H1 (cell line): ENCODE results near the gene FMR1. TPM values are rescaled to one million over a fixed set of nuclear protein-coding genes. Genes with fewer than 3 reads are reported as not detected.

Experiments used
- CTCF ChIA-PET: fragments of 300-600 bp; sonication (Branson Sonifier 250); formaldehyde crosslinking; loops from one replicate; lab custom pipeline; 2021; ENCODE audit not compliant: partially characterized antibody; lab: Charles Lee
- POLR2A ChIA-PET: fragments of 300-600 bp; sonication (Branson Sonifier 250); formaldehyde crosslinking; loops from one replicate; lab custom pipeline; 2021; ENCODE audit warnings: inconsistent platforms; ENCODE audit not compliant: partially characterized antibody; lab: Charles Lee
- DNase-seq, 2 experiments: peaks; one replicate each; pipeline versions ENCODE4 v3.0.0 to v3.0.0-alpha.2; 2010 to 2022; ENCODE audit warnings: low spot score in 2 of 2, low read depth in 1 of 2, mixed read lengths in 1 of 2
- FAIRE-seq: peaks from 2 replicates; lab custom pipeline; 2011; peaks lifted over from hg19 to GRCh38; lab: Jason Lieb, UNC
- H2AFZ ChIP-seq: 2 replicates; pipeline ENCODE4 v1.8.1; 2012; ENCODE audit warnings: low read length, inconsistent platforms
- H2AK5ac ChIP-seq: 2 replicates; pipeline ENCODE4 v1.6.1; 2013; ENCODE audit warnings: low read depth, low read length
- H2BK120ac ChIP-seq: replicated peaks from 2 replicates; pipeline ENCODE3; 2013; ENCODE audit warnings: low read depth, low read length, inconsistent platforms
- H2BK12ac ChIP-seq: 2 replicates; pipeline ENCODE4 v1.6.1; 2013; ENCODE audit warnings: low read depth, low read length
- H2BK15ac ChIP-seq: 2 replicates; pipeline ENCODE4 v1.6.1; 2013; ENCODE audit warnings: low read length
- H2BK20ac ChIP-seq: 2 replicates; pipeline ENCODE4 v1.6.1; 2013; ENCODE audit warnings: low read length
- H2BK5ac ChIP-seq: 2 replicates; pipeline ENCODE4 v1.6.1; 2013; ENCODE audit warnings: low read depth, low read length
- H3K14ac ChIP-seq: 2 replicates; pipeline ENCODE4 v1.6.1; 2013; ENCODE audit warnings: inconsistent platforms; ENCODE audit not compliant: insufficient read length
- H3K18ac ChIP-seq: 2 replicates; pipeline ENCODE4 v1.6.1; 2013; ENCODE audit warnings: low read length; ENCODE audit errors: extremely low read depth
- H3K23ac ChIP-seq: 2 replicates; pipeline ENCODE4 v1.6.1; 2013; ENCODE audit warnings: inconsistent platforms; ENCODE audit not compliant: insufficient read length
- H3K23me2 ChIP-seq: 2 replicates; pipeline ENCODE4 v1.6.1; 2013; ENCODE audit warnings: low read depth, low read length
- H3K27ac ChIP-seq: 2 replicates; pipeline ENCODE4 v1.6.1; 2011; ENCODE audit warnings: low read depth, low read length, inconsistent platforms
- H3K27me3 ChIP-seq, 4 experiments: replicated peaks in 1 of 4; 1 replicate in 1 of 4; 2 replicates in 3 of 4; pipeline versions ENCODE4 v1.6.1 to v1.8.1; 2011 to 2013; ENCODE audit warnings: low read length in 3 of 4, mild to moderate bottlenecking in 3 of 4, inconsistent platforms in 2 of 4, mixed read lengths in 2 of 4, moderate library complexity in 1 of 4; ENCODE audit not compliant: control insufficient read depth in 3 of 4, insufficient read depth in 3 of 4; ENCODE audit errors: extremely low read depth in 1 of 4
- H3K36me3 ChIP-seq, 4 experiments: 2 replicates each; pipeline versions ENCODE4 v1.6.1 to v1.8.1; 2011 to 2013; ENCODE audit warnings: mild to moderate bottlenecking in 4 of 4, low read length in 3 of 4, moderate library complexity in 2 of 4, control low read depth in 1 of 4, inconsistent platforms in 1 of 4; ENCODE audit not compliant: insufficient read depth in 4 of 4, control insufficient read depth in 2 of 4
- H3K4ac ChIP-seq: replicated peaks from 2 replicates; pipeline ENCODE3; 2013; ENCODE audit warnings: low read length, low read depth, mixed read lengths, inconsistent platforms; ENCODE audit not compliant: insufficient read length
- H3K4me1 ChIP-seq, 4 experiments: replicated peaks in 1 of 4; 1 replicate in 1 of 4; 2 replicates in 3 of 4; pipeline versions ENCODE4 v1.6.1 to v1.8.1; 2011 to 2013; ENCODE audit warnings: low read length in 3 of 4, inconsistent platforms in 2 of 4, mixed read lengths in 1 of 4; ENCODE audit not compliant: insufficient read depth in 4 of 4, control insufficient read depth in 3 of 4
- H3K4me2 ChIP-seq, 2 experiments: 2 replicates each; pipeline versions ENCODE4 v1.6.1 to v1.8.1; 2011 to 2013; ENCODE audit warnings: low read depth in 2 of 2, low read length in 2 of 2, control low read depth in 1 of 2, inconsistent platforms in 1 of 2, mild to moderate bottlenecking in 1 of 2; ENCODE audit not compliant: insufficient read depth in 1 of 2
- H3K4me3 ChIP-seq, 4 experiments: fragments of 200-600, 300-600 bp in 1 of 4; sonication (generic), shearing (Covaris generic), sonication (Bioruptor Twin) in 1 of 4; 2 replicates each; pipeline versions ENCODE4 v1.5.1 to v1.8.1; 2011 to 2016; ENCODE audit warnings: low read length in 4 of 4, low read depth in 3 of 4, control low read depth in 2 of 4, inconsistent platforms in 2 of 4, mild to moderate bottlenecking in 2 of 4, mixed read lengths in 1 of 4, moderate library complexity in 1 of 4; ENCODE audit not compliant: insufficient read depth in 2 of 4; ENCODE audit errors: extremely low read depth in 1 of 4
- H3K56ac ChIP-seq: replicated peaks from 2 replicates; pipeline ENCODE3; 2013; ENCODE audit warnings: low read depth, mild to moderate bottlenecking, mixed read lengths, low read length, inconsistent platforms; ENCODE audit not compliant: insufficient read length
- H3K79me1 ChIP-seq: 2 replicates; pipeline ENCODE4 v1.6.1; 2013; ENCODE audit warnings: low read depth, low read length, control low read depth
- H3K79me2 ChIP-seq, 2 experiments: 2 replicates each; pipeline versions ENCODE4 v1.6.1 to v1.8.1; 2012 to 2013; ENCODE audit warnings: low read length in 2 of 2, mild to moderate bottlenecking in 2 of 2, inconsistent platforms in 1 of 2; ENCODE audit not compliant: insufficient read depth in 2 of 2, control insufficient read depth in 1 of 2
- H3K9ac ChIP-seq, 4 experiments: replicated peaks in 1 of 4; 1 replicate in 1 of 4; 2 replicates in 3 of 4; pipeline versions ENCODE4 v1.6.1 to v1.8.1; 2011 to 2013; ENCODE audit warnings: low read depth in 3 of 4, low read length in 3 of 4, control low read depth in 2 of 4, mild to moderate bottlenecking in 2 of 4, moderate library complexity in 2 of 4, inconsistent platforms in 1 of 4; ENCODE audit errors: extremely low read depth in 1 of 4
- H3K9me3 ChIP-seq, 2 experiments: 2 replicates each; pipeline versions ENCODE4 v1.6.1 to v1.8.1; 2012 to 2013; ENCODE audit warnings: mild to moderate bottlenecking in 2 of 2, moderate library complexity in 2 of 2, control low read depth in 1 of 2, inconsistent platforms in 1 of 2, low read depth in 1 of 2, low read length in 1 of 2, mixed read lengths in 1 of 2; ENCODE audit not compliant: insufficient read depth in 2 of 2
- H4K20me1 ChIP-seq, 2 experiments: replicated peaks in 1 of 2; 2 replicates each; pipeline versions ENCODE3 to v1.8.1; 2011 to 2013; ENCODE audit warnings: inconsistent platforms in 2 of 2, low read length in 2 of 2, mild to moderate bottlenecking in 1 of 2; ENCODE audit not compliant: insufficient read depth in 2 of 2, control insufficient read depth in 1 of 2
- H4K5ac ChIP-seq: 2 replicates; pipeline ENCODE4 v1.6.1; 2013; ENCODE audit warnings: low read length, low read depth, mixed read lengths, inconsistent platforms; ENCODE audit not compliant: insufficient read length
- H4K8ac ChIP-seq: 2 replicates; pipeline ENCODE4 v1.8.0; 2013; ENCODE audit warnings: mild to moderate bottlenecking, moderate library complexity, low read length, inconsistent platforms; ENCODE audit not compliant: insufficient read depth; ENCODE audit errors: extremely low read depth
- H4K91ac ChIP-seq: replicated peaks from 2 replicates; pipeline ENCODE3; 2013; ENCODE audit warnings: low read length, mixed read lengths, inconsistent platforms; ENCODE audit not compliant: insufficient read length
- CHD1 ChIP-seq: IDR thresholded peaks from 2 replicates; pipeline ENCODE4 v1.6.1; 2012; ENCODE audit warnings: low read depth, low read length, improper control_type of control experiment
- JUN ChIP-seq: IDR thresholded peaks from 2 replicates; pipeline ENCODE4 v1.6.1; 2011; ENCODE audit warnings: low read depth, mild to moderate bottlenecking, improper control_type of control experiment, low read length
- JUND ChIP-seq: IDR thresholded peaks from 2 replicates; pipeline ENCODE4 v1.6.1; 2011; ENCODE audit warnings: mild to moderate bottlenecking, improper control_type of control experiment, low read length
- KDM4A ChIP-seq: IDR thresholded peaks from one replicate; pipeline ENCODE4 v1.7.1; 2012; ENCODE audit warnings: low read depth, mild to moderate bottlenecking, moderate library complexity, low read length, inconsistent platforms; ENCODE audit not compliant: severe bottlenecking
- KDM5A ChIP-seq: fragments of 200-600 bp; IDR thresholded peaks from 2 replicates; pipeline ENCODE4 v1.7.1; 2012; ENCODE audit warnings: mild to moderate bottlenecking, low read length, inconsistent platforms, mixed read lengths
- POLR2AphosphoS5 ChIP-seq: IDR thresholded peaks from 2 replicates; pipeline ENCODE4 v1.6.1; 2011; ENCODE audit warnings: low read depth, low read length
- SP4 ChIP-seq: IDR thresholded peaks from 2 replicates; pipeline ENCODE4 v1.6.1; 2012; ENCODE audit warnings: low read length, inconsistent platforms
- SUZ12 ChIP-seq: fragments of 200-600 bp; sonication (generic); IDR thresholded peaks from 2 replicates; pipeline ENCODE4 v1.6.1; 2012; ENCODE audit warnings: mild to moderate bottlenecking, inconsistent platforms, low read length, moderate library complexity, mixed read lengths
- TCF12 ChIP-seq: IDR thresholded peaks from 2 replicates; pipeline ENCODE4 v1.6.1; 2011; ENCODE audit warnings: low read depth, mild to moderate bottlenecking, low read length
- TEAD4 ChIP-seq: IDR thresholded peaks from 2 replicates; pipeline ENCODE4 v1.6.1; 2012; ENCODE audit warnings: low read depth, low read length, inconsistent platforms, mixed read lengths
- whole genome bisulfite sequencing, 2 experiments: shearing (Covaris generic) in 1 of 2; methylation state at CpG; one replicate each; pipeline versions ENCODE4 v1.1.6 to v1.1.7; 2013 to 2015; ENCODE audit warnings: low lambda C conversion rate in 2 of 2, mixed read lengths in 2 of 2, inconsistent platforms in 1 of 2, low coverage in 1 of 2, missing lambda C conversion rate in 1 of 2; ENCODE audit not compliant: insufficient replicate concordance in 2 of 2, insufficient coverage in 1 of 2, insufficient read length in 1 of 2; ENCODE audit errors: extremely low coverage in 1 of 2, missing lambda C conversion rate in 1 of 2; 5-methylcytosine and 5-hydroxymethylcytosine counted together
- polyA plus RNA-seq, 7 experiments: library from polyadenylated mRNA; depleted of rRNA in 3 of 7; stranded (reverse) in 5 of 7; unstranded in 2 of 7; fragments of >200 nt in 5 of 7; fragments of 200-250 nt in 2 of 7; gene quantifications; 1 replicate in 5 of 7; 2 replicates in 1 of 7; 4 replicates in 1 of 7; pipeline versions ENCODE4 v1.2.1 to v1.2.3, GENCODE V29; 2011 to 2013; ENCODE audit warnings: missing spikeins in 2 of 7, mixed read lengths in 2 of 7
- total RNA-seq: library from RNA; stranded (reverse); fragmentation: NEBNext Ultra II Directional; extraction: Animal tissue kit (Norgen Biotek cat#: 25700); gene quantifications from 2 replicates; pipeline ENCODE4 v1.2.1, GENCODE V29; 2021
- TF ChIP-seq, protein P1 (sequence below): IDR thresholded peaks from 2 replicates; pipeline ENCODE4 v1.6.1; 2011; ENCODE audit warnings: low read length, improper control_type of control experiment

FMR1 gene
- total and polyA plus RNA-seq, 2 of the 8 experiments (the other 6 are each of a cell fraction or from before 2014, with no cell fraction given): 15.2 to 49.4 TPM

DNA sequence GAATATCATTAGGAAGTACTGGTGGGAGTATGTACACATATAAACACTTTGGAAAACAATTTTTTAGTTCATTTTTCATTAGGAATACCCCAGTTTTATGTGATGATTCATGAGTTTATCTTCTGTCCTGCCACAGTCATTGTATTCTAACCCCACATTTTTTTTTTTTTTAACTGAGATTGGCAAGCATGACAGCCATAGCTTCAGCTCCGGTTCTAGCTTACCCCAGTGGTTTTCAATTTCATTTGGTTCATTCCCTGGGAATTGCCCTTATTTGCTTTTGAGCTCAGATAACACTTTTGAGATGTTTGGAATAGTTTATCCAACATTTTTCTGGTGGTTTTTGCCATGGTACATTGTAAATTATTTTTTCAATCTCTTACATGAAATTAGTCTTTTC is 21.0 kb upstream of the FMR1 start:
- Histone ChIP-seq H2AFZ (no peak overlapping the region), H2AK5ac (no peak overlapping the region), H3K14ac (no peak overlapping the region), H3K4me3 (no peak overlapping the region), H2BK120ac (no peak overlapping the region), H3K27ac (no peak overlapping the region), H3K79me1 (no peaks in the 10 kb centered on the region), H3K18ac (no peak overlapping the region), H3K9me3 (no peaks in the 10 kb centered on the region), H3K36me3 (no peaks in the 10 kb centered on the region), H3K56ac (no peak overlapping the region), H3K4ac (no peak overlapping the region), H4K8ac (no peak overlapping the region), H2BK12ac (no peak overlapping the region), H3K23ac (no peak overlapping the region), H2BK15ac (no peak overlapping the region), H3K4me1 (no peaks in the 10 kb centered on the region; a peak in 1 of 7 replicates), H3K4me2 (no peak overlapping the region), H4K91ac (no peak overlapping the region), H3K27me3 (no peaks in the 10 kb centered on the region), H3K9ac (no peak overlapping the region), H3K79me2 (no peaks in the 10 kb centered on the region), H2BK5ac (no peak overlapping the region), H4K20me1 (no peaks in the 10 kb centered on the region), H3K23me2 (no peaks in the 10 kb centered on the region), H4K5ac (no peak overlapping the region), H2BK20ac (no peak overlapping the region)
- DNase-seq (no peak), FAIRE-seq (no peak)
- TF ChIP-seq SUZ12 (no peak), JUN (no peak), JUND (no peak), TCF12 (no peak), SP4 (no peak), TEAD4 (no peak), POLR2AphosphoS5 (no peak), KDM5A (no peak), KDM4A (no peak), CHD1 (no peak)
- TF ChIP-seq, protein P1, sequence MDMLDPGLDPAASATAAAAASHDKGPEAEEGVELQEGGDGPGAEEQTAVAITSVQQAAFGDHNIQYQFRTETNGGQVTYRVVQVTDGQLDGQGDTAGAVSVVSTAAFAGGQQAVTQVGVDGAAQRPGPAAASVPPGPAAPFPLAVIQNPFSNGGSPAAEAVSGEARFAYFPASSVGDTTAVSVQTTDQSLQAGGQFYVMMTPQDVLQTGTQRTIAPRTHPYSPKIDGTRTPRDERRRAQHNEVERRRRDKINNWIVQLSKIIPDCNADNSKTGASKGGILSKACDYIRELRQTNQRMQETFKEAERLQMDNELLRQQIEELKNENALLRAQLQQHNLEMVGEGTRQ: no peak
- ChIA-PET POLR2A (no interaction called here), CTCF (interaction anchor here (0.5 kb wide), 1 partner anchor 34 kb away, joined by 3 read pairs; no protein-coding TSS in a partner anchor)
- WGBS, 2 experiments: 92% methylated on average over 1 of the region's 1 CpG; no CpG with 5 or more reads in 1 of the 2 experiments
